ENCODE measurements around the gene COL2A1.
A peak's percentile ranks its signal among the peaks of the same experiment; 100 is the strongest.

GRCh38 chr12:47949441-47950341 is 54.6 kb downstream of the COL2A1 start:
- TF ChIP-seq CTCF (IDR thresholded peaks at IDR 0.05) (peak; percentile 84), EZH2phosphoT487 (IDR thresholded peaks at IDR 0.05) (no peak)

Measured in neural progenitor cell (in vitro differentiated cells).